ENCODE measurements around the gene DPH2.

DNA sequence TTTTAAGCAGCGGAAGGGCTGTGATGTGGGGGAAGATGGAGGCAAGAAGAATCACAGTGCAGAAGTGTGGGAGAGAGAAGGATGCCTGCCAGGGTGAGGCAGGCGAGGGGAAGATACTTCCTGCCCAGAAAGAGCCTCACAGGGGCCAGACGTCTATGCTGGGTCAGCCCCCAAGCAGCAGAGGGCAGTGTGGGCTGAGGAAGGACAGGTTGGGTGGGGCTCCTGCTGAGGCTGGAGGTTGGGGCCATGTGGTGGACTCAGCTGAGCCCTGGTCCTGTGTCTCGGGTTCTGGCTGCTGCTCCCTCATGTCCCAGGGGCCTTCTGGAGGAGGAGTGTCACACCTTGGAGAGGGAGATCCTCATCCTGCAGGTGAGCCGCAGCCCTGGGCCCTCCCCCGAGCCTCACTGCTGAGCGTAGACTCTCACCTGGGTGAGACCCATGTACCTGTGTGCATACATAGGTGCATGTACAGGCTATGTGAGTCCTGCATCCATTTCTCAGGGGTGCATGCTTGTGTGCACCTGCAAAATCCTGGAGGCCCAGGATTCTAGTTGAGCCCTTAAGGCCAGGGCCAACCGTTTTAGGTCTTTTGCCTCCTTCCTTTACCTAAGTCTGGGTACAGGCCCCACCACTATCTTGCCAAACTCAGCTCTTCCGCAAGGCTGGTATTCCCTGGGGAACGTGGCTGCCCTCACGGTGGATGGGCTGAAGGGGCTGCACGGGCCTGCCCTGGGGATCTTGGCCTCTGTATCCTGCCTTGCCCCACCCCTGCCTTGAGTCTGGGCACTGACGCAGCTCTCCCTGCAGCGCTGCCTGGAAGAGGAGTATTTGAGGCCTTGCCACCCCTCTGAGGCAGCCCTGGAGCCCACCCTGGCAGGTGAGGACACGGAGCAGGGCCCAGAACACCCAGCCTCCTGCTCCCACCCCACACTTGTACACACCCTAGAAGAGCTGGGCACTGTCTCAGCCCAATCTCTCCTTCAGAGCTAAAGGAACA is 25.3 kb downstream of the DPH2 start:
- TF ChIP-seq, protein P1, sequence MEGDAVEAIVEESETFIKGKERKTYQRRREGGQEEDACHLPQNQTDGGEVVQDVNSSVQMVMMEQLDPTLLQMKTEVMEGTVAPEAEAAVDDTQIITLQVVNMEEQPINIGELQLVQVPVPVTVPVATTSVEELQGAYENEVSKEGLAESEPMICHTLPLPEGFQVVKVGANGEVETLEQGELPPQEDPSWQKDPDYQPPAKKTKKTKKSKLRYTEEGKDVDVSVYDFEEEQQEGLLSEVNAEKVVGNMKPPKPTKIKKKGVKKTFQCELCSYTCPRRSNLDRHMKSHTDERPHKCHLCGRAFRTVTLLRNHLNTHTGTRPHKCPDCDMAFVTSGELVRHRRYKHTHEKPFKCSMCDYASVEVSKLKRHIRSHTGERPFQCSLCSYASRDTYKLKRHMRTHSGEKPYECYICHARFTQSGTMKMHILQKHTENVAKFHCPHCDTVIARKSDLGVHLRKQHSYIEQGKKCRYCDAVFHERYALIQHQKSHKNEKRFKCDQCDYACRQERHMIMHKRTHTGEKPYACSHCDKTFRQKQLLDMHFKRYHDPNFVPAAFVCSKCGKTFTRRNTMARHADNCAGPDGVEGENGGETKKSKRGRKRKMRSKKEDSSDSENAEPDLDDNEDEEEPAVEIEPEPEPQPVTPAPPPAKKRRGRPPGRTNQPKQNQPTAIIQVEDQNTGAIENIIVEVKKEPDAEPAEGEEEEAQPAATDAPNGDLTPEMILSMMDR (IDR thresholded peaks at IDR 0.05) = peak in 1 of 6 experiments; percentile 15
- no peak for TF ChIP-seq POLR2A (IDR thresholded peaks at IDR 0.05)

All from thyroid gland (tissue), 4 donors.